Measurements from ENCODE around the gene SCNN1B.
"Not testable (repeated sequence)": the region's sequence is repeated elsewhere in the genome, so short reads cannot be mapped to it uniquely, and the experiment has no call there.

SCNN1B gene

DNA sequence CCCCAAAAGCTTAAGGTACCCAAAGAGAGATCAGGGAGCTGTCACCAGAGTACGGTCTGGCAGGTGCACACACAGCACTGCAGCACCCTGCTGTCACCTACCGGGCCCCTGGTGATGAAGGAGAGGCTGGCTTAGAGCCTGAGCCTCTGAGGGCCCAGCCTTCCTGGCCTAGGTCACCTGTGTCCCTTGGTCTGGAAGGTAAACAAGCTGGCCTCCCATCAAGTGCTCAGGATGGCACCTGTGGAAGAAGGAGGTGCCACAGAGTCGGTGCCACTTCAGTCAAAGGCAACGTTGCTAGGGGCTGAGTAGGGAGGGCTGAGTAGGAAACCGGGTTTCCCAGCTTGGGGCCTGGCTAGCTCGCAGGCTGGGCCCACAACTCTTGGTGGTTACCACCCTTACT, 80.2 kb downstream of the SCNN1B start:
- no peak for DNase-seq

DNA sequence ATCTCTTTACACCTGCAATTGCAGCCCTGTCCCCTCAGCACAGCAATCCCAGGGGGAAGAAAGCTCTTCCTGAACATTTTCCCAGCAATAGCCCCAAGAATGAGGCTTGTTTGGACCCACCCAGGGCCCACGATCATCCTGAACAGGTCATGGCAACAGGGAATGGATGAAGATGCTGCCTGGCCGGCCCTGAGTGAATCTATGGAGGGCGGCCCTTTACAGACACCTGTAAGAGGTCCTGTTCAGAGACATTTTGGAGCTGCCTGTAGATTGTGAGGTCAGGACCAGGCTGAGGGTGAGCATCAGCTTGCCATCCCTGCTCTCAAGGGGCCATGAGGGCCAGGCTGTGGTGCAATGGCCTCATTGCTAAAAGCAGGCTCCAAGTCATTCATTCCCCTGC, 81.8 kb downstream of the SCNN1B start:
- no peak for DNase-seq

DNA sequence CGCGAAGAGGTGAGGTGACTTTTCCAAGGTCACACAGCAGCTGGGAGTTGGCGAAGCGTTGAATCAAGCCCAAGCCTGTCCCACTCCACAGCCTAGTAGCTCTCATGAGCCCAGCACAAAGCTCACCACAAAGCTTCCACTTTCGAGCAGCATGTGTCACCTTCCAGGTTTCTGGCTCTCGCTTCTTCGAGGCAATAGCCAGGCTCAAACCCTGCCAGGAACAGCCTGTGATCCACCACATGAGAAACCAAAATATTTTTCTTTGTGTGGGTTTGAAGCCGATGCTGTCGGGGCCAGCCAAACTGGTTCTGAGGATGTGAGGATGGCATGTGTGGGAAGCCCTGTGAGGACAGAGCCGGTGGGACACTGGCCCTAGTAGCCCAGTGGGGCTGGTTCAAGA, 82.8 kb downstream of the SCNN1B start:
- no peak for DNase-seq

DNA sequence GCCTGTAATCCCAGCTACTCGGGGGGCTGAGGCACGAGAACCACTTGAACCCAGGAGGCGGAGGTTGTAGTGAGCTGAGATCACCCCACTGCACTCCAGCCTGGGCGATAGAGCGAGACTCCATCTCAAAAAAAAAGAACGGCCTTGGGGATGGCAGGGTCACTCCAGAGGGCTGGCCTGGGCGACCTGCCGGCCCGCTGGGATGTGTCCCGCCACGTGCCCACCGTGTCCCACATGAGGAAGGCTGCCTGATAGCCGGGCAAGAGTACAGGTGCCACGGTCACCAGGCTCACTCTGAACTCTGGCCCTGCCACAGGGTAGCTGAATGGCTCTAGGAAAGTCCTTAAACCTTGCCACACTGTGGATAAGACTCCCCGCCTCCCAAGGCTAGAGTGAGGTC, 83.3 kb downstream of the SCNN1B start:
- no peak for DNase-seq

DNA sequence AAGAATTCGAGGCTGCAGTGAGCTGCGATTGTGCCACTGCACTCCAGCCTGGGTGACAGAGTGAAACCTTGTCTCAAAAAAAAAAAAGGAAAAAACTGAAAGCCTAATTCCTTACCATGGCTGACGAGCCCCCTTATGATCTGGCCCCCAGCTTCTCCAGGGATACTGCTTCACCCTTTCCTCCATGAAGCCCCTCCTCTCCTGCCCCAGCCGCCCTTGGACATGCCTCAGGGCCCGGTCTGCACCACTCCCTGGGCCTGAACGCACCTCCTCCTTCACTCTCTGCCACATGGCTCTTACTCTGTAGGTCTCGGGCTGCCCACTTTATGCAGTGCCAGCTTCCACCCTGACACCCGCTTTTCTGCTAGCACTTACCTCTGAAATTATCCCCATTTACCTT, 85.6 kb downstream of the SCNN1B start:
- no peak for DNase-seq

DNA sequence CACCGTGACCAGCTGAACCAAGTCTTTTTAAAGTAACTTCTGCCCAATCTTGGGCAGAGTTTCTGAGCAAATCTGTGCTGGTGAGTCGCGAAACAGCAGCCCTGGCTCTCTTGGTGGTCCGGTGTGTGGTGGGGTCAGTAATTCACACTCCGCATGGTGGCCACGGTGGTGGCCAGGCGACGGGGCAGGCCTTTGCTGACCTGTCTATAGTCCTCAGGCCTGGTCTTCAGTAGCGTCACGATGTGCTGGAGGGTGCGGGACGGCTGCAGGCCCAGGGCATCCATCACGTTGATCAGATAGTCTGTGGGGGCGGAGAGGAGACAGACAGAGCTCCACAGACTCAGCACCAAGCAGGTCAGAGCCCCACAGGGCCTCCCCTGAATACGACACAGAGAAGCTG, 86.7 kb downstream of the SCNN1B start:
- DNase-seq = no peak

DNA sequence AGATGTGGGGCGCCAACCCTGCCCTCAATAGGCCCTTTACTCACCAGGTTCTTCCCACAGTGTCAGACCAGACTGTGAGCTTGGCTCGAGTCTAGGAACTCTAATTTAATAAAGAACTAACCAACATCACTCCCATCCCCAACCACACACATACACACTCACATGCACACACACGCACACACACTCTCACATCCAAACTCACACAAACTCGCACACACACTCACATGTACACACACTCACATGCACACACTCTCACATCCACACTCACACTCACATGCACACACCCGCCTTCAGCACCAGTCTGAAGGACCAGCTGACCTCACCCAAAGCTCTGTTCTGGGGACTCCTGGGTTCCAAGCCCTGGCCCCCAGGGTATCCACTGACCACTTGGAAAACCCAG, 87.1 kb downstream of the SCNN1B start:
- DNase-seq = no peak

DNA sequence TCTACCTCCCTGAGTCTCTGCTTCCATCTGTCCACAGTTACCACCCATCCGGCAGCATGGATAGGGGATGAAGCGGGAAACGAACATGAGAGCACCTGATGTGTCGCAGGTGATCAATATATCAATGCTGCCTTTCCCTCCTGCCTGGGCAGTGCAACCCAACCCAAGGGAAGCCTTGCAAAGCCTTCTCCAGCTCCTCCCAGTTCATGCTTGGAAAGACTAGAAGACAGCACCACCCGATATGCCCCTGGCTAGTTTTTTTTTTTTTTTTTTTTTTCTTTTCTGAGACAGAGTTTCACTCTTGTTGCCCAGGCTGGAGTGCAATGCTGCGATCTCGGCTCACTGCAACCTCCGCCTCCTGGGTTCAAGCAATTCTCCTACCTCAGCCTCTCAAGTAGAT, 87.8 kb downstream of the SCNN1B start:
- not testable (repeated sequence) for DNase-seq

DNA sequence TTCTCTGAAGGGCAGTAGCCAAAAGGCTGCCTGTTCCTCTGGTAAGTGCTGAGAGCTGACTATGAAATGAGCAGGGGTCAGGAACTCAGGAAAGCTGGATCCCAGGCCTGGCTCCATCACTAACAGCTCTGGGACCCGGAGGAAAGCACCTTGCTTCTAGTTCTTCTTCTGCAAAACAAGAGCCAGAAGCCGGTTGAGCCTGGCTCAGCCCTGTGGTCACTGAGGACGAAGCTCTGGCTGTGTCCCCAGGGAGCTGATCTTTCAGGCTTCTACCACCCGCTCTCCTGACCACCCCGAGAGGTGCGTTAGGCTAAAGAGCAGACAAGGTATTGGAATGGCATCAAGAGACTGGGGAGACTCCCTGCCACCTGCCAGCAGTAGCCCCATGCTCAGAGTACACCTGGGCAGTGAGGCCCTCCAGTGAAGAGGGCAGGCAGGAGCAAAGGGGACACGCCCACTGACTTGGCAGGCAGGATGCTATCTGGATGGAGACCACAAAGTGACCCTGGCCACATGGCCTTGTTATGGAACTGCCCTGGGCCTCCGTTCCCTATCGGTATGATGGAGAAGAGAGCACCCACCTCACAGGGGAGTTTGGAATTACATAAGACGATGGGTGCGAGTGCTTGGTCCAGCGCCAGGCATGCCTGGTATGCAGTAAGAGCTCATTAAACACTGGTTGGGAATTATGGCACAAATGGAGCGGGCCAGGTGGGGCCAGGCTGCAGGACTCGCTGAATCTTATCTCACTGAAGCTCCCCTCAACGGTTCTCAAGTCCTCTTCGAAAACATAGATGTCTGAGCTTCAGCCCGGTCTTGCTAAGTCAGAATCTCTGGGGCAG, 89.5 kb downstream of the SCNN1B start:
- DNase-seq = no peak

DNA sequence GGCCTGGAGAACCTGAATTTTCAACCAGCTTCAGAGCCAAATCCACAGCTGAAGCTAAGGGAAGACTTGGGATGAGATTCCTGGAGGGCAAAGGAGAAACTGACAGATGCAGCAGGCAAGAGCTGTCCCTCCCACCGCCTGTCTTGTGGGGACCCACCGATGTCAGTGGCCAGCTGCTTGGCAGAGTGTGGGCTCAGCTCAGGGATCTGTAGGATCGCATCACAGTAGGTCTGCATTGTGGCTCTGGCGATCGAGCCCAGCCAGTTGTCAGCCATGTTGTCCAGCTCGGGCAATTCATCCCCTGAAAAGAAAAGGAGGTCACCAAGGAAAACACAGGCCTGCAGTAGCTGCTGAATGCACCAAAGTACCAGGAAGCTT, 90.1 kb downstream of the SCNN1B start:
- no peak for DNase-seq

DNA sequence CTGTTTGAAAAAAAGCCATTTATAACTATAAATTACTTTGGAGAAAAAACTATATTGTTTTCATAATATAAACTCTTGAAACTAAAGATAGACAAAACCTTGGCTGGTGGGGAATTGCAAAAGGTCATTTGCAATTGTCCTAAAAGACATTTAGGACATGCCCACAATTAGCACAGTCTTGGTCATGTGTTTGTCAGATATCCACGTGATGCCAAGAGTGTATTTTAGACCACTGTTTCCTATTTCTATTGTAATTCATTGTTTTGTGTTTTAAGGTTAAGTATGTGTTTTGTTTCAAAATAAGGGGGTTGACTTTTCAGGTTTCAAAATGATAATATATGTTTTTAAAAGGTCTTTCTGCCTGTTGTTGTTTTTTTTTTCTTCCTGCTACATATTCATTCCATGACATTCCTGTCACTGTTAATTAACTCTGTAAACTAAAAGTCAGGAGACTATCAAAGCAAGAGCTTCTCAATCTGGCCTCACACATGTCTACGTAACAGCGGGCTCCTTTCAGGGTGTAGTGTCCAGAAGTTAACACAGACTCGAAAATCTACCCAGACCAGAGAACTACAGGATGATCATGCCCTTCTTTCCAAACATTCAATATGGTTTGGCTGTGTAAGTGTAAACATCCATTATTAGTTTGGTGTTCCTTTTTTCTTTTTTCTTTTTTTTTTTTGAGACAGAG, 92.2 kb downstream of the SCNN1B start:
- no peak for DNase-seq

DNA sequence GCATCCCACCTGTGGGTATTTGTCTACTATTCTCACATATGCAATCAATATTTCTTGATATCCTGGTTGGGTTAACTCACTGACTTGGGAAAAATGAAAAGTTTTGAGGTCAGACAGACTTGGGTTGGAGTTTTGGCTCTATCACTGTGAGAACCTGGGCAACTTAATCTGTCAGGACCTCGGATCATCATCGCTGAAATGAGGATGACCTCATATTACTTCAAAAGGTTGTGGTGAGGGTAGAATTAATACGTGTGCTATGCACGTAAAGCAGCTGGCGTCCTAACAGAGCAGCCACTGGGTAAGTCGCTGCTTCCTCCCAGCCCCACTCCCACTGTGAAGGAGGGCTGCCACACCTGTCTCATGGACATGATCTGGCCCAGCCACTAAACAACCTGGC, 93.6 kb downstream of the SCNN1B start:
- no peak for DNase-seq

DNA sequence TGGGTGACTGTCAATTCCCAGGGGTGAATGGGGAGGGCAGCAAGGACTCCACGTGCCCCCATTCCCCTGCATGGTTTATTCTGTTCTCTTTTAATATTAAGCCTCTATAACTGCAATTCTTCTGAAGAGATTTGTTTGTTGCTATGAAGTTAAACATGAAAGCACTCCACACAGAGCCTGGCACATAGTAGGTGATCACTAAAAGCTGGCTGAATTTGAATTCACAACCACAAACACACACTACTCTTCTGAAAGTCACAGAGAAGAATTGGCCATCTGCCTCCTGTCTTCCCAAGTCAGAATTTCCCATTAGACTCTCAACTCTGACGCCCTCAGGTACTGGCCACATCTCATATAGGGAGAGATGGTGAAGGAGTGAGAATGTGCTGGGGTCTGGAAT, 95.4 kb downstream of the SCNN1B start:
- no peak for DNase-seq

DNA sequence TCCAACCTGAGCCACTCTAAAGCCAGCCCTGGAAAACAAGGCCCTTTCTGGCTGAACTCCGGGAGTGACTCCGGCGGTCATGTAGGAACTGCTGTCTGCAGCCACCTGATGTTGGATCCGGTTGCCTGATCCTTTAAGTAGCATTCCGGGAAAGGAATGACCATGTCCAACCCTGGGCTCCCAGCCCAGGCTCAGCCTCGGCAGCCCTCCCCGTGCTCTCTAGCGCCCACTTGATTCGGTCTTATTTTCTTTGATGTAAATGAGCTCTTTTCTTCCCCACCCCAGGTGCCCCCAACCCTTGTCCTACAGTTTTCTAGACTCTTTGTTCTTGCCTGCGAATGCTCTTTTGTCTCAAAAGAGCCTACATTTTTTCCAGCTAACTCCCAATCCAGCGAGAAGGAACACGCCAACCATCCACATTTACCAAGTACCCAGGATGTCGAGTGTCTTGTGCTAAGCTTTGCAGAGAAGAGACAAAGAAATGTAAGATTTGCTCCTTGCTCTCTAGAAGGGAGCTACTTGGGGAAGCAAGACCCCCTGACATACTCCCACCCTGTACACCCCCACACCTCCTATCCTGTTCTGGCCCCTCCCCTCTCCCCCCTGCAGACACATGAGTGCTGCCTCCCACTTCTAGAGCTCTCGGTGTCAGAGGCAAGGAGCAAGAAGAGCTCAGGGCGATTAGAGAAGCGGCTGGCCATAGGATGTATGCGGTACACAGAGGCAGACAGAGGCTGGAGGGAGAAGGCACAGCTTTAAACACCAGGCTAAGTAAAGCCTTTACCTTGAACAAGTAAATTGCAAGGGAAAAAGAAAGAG, 97.1 kb downstream of the SCNN1B start:
- no peak for DNase-seq

DNA sequence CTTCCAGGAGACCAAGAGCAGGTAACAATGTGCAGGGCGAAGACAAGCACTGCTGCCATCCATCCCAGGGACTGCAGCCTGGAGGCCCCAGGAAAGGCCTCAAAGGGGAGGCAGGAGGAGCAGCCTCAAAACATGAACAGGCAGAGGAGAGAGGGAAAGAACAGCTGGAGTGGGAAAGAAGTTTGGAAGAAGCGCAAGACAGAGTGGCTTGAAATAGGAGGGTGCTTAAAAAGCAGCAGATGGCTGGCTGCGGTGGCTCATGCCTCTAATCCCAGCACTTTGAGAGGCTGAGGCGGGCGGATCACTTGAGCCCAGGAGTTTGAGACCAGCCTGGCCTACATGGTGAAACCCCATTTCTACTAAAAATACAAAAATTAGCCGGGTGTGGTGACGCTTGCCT, 98.3 kb downstream of the SCNN1B start:
- DNase-seq = not testable (repeated sequence)

DNA sequence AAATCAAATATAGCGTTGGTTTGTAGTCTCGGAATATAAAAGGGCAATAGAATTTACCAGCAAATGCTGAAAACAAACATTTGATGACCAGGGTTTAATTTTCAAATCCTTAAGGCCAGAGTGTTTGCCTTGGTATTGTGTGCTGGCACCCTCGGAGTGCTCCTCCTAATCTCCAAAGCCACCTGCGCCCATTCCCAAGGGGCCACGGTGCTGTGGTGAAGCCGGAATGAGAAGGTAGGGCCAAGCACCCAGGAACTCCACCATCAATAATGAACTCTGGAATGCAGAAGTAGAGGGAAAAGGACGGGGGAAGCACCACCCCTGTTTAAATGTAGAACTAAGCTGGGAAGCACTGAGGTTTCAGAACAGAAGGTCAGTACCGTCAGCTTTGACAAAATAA, 99.0 kb downstream of the SCNN1B start:
- DNase-seq = no peak

DNA sequence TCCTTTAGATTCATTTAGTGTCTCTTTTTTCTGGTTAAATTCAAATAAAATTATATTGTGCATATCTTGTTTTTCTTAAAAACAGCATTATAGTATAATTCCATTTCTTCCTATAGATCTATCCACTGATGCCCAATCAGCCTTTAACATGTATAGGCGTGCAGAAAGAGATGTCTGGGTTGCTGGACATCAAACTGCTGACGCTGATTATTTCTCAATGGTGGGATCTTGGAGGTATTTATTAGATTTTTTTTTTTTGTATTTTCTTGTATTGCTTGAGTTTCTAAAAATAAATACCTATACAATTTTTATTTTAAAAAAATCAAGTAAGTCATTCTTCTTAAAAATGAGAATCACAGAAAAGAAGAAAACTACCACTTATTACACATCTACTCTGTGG, 100.0 kb downstream of the SCNN1B start:
- no peak for DNase-seq

DNA sequence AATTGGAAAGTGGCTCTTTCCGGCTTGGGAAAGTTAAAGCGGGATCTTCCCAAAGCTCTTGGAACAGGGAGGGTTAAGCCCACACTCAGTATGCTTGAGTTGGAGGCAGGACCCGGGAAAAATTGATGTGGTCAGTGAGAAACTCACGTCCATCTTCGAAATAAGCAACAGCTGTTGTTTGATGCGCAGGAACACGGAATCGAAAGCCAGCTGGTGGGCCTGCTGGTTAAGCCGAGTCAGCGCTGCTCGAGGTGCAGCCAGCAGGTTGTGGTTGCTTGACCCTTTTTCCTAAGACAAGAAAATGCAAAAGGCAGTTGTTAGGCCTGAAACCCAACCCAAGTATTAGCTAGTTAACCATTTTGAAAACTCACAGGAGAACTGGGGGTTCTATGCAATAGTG, 101.4 kb downstream of the SCNN1B start:
- DNase-seq = no peak

DNA sequence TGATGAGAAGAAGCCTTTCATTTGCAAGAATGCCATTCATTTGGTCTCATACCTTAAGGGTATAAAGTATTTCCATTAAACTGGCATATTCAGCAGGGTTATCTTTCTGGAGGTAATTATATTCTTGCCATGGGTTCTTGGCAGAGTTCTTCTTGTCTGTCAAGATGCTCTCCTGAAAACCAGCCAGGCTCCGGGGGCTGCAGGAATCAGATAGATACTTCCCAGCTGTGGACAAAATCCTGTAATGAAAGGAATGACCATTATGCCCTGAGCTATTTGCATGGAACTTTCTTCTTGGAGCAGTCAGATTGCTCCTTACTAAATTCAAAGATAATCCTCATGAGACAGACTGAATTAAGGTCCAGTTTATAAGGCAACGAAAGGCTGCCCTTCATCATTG, 103.9 kb downstream of the SCNN1B start:
- DNase-seq = no peak

DNA sequence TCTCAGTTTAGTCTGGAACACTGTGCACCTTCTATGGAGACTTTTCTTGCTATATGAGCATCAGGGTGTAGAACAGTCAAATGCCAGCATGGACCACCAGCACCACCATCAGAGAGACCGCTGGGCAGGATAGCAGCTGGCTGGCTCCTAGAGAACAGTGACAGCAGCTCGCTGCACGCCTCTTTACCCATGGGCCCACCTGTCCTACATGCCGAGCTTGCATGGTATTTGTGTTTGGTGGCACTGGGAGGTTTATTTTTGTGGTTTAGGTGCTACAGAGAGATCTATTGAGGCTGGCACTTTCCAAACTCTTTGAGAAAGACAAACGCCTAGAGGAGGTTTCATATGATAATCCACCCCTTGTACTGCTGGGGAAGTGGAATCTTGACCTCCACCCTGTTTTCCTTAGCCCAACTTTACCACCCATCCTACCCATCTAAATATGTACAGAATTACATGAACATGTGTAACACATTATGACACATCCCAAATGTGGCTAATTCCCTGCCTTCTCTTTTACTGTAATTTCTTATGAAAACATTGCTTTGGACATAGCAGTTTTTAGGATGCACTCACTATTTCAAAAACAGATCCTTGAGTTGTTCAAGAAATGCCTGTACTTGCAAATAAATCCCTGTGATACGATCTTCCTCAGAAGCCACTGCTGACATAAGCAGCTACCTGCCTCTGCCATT, 104.6 kb downstream of the SCNN1B start:
- no peak for DNase-seq

DNA sequence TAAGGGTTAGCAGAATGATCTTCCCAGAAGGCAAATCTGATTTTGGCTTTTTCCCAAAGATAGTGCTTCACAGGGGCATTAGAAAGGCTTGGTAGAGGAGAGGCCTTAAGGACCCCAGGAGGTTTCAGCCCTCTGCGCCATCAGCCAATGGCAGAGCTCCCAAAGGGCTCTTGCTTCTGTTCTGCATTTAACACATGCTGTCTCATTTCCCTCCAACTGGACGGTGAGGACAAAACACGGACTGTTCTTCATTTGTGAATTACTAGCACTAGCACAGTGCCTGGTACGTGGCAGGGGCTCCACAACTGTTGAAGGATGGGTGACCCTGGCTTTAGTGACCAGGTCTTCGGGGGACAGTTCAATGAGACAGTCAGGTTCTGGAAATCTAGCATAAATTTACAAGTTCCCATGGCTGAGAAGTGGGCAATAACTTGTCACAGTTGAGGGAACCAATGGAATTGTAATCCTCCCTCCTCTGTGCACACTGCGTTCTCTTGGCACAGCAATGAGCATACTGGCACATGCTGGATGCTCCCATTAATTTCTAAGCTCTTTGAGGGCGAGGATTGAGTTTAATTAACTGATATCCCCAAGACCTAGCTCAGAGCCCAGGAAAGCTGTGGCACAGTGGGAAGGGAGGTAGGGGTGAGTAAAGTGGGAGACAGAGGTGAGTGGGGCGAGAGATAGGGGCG, 105.5 kb downstream of the SCNN1B start:
- no peak for DNase-seq

DNA sequence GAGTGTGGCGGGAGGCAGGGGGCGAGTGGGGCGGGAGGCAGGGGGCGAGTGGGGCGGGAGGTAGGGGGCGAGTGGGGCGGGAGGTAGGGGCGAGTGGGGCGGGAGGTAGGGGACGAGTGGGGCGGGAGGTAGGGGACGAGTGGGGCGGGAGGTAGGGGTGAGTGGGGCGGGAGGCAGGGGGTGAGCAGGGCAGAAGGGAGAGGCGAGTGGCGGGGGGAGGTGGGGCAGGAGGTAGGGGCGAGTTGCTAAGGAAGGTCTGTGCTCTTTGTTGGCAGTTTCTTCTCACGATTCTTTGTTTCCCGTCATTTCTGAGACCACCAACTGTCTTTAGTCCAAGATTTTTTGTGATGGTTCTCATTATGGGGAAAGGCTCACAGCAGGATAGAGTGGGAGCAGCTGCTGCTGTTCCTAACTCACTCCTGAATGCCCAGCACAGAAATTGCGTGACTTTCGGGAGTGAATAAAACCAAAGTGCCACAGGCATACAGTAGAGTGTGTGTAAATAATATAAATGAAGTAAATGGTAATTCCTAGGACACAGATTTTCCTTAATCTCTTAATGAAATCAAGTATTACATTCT, 106.2 kb downstream of the SCNN1B start:
- no peak for DNase-seq

Measured in stimulated activated naive CD4-positive, alpha-beta T cell treated with Interleukin-2 at 50 U/mL for 16 hours (primary cell).